Upper lobe of left lung (tissue), 4 donors: ENCODE measurements around the gene SSPN.

Experiments used
- CTCF ChIP-seq, 6 experiments: fragments of 450-650 bp in 4 of 6; fragments of 200-600 bp in 2 of 6; sonication (generic) in 2 of 6; IDR thresholded peaks; one replicate each; pipeline ENCODE4 v1.5.1; 2016 to 2019; ENCODE audit warnings: antibody characterized with exemption in 6 of 6
- POLR2A ChIP-seq, 4 donors: fragments of 450-650 bp; IDR thresholded peaks; one replicate each; pipeline ENCODE4 v1.5.1; 2016 to 2017; ENCODE audit warnings: antibody characterized with exemption in 4 of 4, mild to moderate bottlenecking in 2 of 4
- POLR2AphosphoS5 ChIP-seq, 2 donors: sonication (generic); formaldehyde crosslinking; IDR thresholded peaks; one replicate each; pipeline ENCODE4 v1.5.1; 2017; ENCODE audit warnings: antibody characterized with exemption in 2 of 2

- TF ChIP-seq POLR2AphosphoS5 (IDR thresholded peaks at IDR 0.05) (no peak), POLR2A (IDR thresholded peaks at IDR 0.05) (no peak), CTCF (IDR thresholded peaks at IDR 0.05) (no peak)
Observed at GRCh38 chr12:26279091-26279490, 83.7 kb downstream of the SSPN start.
